Naive thymus-derived CD4-positive, alpha-beta T cell (primary cell): ENCODE measurements around the gene OR51I1. TPM values are rescaled to one million over a fixed set of nuclear protein-coding genes. Genes with fewer than 3 reads are reported as not detected.

Experiments
- ATAC-seq: fragments of 150-1000 bp; cut with Tn5 transposase; 2 replicates; pipeline ENCODE4 v1.10.0; 2021; ENCODE audit warnings: mild to moderate bottlenecking, moderate library complexity
- CTCF ChIA-PET: fragments of 350-600 bp; sonication (Branson Sonifier 250); formaldehyde crosslinking; loops from one replicate; lab custom pipeline; 2021; ENCODE audit warnings: antibody characterized with exemption; lab: Charles Lee
- POLR2A ChIA-PET: fragments of 350-600 bp; sonication (Branson Sonifier 250); formaldehyde crosslinking; loops from one replicate; lab custom pipeline; 2021; ENCODE audit warnings: antibody characterized with exemption, inconsistent platforms; lab: Charles Lee
- DNase-seq, 9 donors: peaks; one replicate each; pipeline versions ENCODE4 v3.0.0 to v3.0.0-alpha.2; 2020 to 2022; ENCODE audit warnings: mixed read lengths in 1 of 9
- H3K27ac ChIP-seq: one replicate; pipeline ENCODE4 v1.7.0; 2013; ENCODE audit warnings: mild to moderate bottlenecking, low read depth, low read length, moderate library complexity
- H3K27me3 ChIP-seq, 2 donors: one replicate each; pipeline ENCODE4 v1.7.0; 2013; ENCODE audit warnings: low read length in 2 of 2, mild to moderate bottlenecking in 2 of 2, moderate library complexity in 2 of 2; ENCODE audit not compliant: control insufficient read depth in 2 of 2, insufficient read depth in 2 of 2
- H3K36me3 ChIP-seq, 3 experiments: 1 replicate in 2 of 3; 2 replicates in 1 of 3; pipeline ENCODE4 v1.7.0; 2013; ENCODE audit warnings: low read length in 3 of 3, mild to moderate bottlenecking in 3 of 3, moderate library complexity in 1 of 3; ENCODE audit not compliant: insufficient read depth in 3 of 3, control insufficient read depth in 2 of 3
- H3K4me1 ChIP-seq, 2 donors: one replicate each; pipeline ENCODE4 v1.7.0; 2013; ENCODE audit warnings: low read length in 2 of 2, mild to moderate bottlenecking in 2 of 2, moderate library complexity in 1 of 2; ENCODE audit not compliant: control insufficient read depth in 2 of 2, insufficient read depth in 2 of 2
- H3K4me3 ChIP-seq: 2 replicates; pipeline ENCODE4 v1.7.0; 2013; ENCODE audit warnings: mild to moderate bottlenecking, low read length
- H3K9me3 ChIP-seq, 3 experiments: 1 replicate in 2 of 3; 2 replicates in 1 of 3; pipeline ENCODE4 v1.7.0; 2013; ENCODE audit warnings: low read length in 3 of 3; ENCODE audit not compliant: control insufficient read depth in 2 of 3
- H3K27ac Mint-ChIP-seq, 9 donors: one replicate each; pipeline ENCODE4 v1.8.0; 2020 to 2022; ENCODE audit warnings: mixed read lengths in 9 of 9, mild to moderate bottlenecking in 8 of 9, moderate library complexity in 5 of 9, inconsistent platforms in 2 of 9
- H3K27me3 Mint-ChIP-seq, 5 donors: one replicate each; pipeline ENCODE4 v1.8.0; 2021 to 2022; ENCODE audit warnings: mixed read lengths in 5 of 5, mild to moderate bottlenecking in 1 of 5
- H3K36me3 Mint-ChIP-seq, 5 donors: one replicate each; pipeline ENCODE4 v1.8.0; 2020 to 2022; ENCODE audit warnings: mixed read lengths in 5 of 5, mild to moderate bottlenecking in 3 of 5, inconsistent platforms in 1 of 5
- H3K4me1 Mint-ChIP-seq, 7 donors: one replicate each; pipeline ENCODE4 v1.8.0; 2020 to 2022; ENCODE audit warnings: mixed read lengths in 7 of 7, mild to moderate bottlenecking in 3 of 7, inconsistent platforms in 1 of 7
- H3K4me3 Mint-ChIP-seq, 10 donors: one replicate each; pipeline ENCODE4 v1.8.0; 2020 to 2022; ENCODE audit warnings: mild to moderate bottlenecking in 10 of 10, mixed read lengths in 10 of 10, moderate library complexity in 6 of 10, inconsistent platforms in 2 of 10
- H3K9me3 Mint-ChIP-seq, 11 donors: one replicate each; pipeline ENCODE4 v1.8.0; 2020 to 2022; ENCODE audit warnings: mixed read lengths in 11 of 11, mild to moderate bottlenecking in 4 of 11, inconsistent platforms in 1 of 11, moderate library complexity in 1 of 11
- intact Hi-C, 2 donors: fragments of 100-400 bp; cut with micrococcal nuclease; formaldehyde crosslinking; loops; one replicate each; pipeline ENCODE4 v1.15.1; 2023
- polyA plus RNA-seq, 2 donors: library from polyadenylated mRNA; unstranded; fragments of 300-500 nt; fragmentation: Illumina TruSeq; gene quantifications; one replicate each; pipeline ENCODE4 v1.2.3, GENCODE V29; 2021
- total RNA-seq, 6 experiments: library from RNA in 5 of 6; stranded (reverse) in 5 of 6; gene quantifications; 1 replicate in 5 of 6; 2 replicates in 1 of 6; pipeline ENCODE4 v1.2.3 and lab custom pipeline; 2021 to 2026

Gene OR51I1, protein sequence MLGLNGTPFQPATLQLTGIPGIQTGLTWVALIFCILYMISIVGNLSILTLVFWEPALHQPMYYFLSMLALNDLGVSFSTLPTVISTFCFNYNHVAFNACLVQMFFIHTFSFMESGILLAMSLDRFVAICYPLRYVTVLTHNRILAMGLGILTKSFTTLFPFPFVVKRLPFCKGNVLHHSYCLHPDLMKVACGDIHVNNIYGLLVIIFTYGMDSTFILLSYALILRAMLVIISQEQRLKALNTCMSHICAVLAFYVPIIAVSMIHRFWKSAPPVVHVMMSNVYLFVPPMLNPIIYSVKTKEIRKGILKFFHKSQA
- not detected for total RNA-seq
- not detected for polyA plus RNA-seq
- not detected for total RNA-seq (lab: John Stamatoyannopoulos, UW)

DNA sequence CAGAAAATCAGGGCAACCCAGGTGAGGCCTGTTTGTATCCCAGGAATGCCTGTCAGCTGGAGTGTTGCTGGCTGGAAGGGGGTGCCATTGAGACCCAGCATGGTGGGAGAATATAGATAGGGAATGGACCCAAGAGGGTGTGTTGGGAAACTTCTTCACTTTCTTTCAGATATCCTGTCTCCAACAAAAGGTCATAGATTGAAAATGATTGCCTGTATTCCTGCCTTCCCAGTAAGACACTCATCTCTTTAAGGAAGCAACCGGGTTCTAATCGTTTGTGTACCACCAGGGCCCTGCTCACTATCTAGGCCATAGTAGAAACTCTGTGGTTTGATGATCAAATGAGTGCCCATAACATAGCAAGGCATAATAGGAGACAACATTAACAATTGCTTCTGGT lies at the start of gene OR51I1:
TSS of gene OR51I1 (minus strand) at position 101 of the 400 bp plus-strand sequence. CDS start at position 101, 0 bp downstream.
- Mint-ChIP-seq H3K4me1 (no peaks in the 10 kb centered on the region), H3K36me3 (no peaks in the 10 kb centered on the region), H3K9me3 (peaks cover 0 to 4% (median 0%) of the 10 kb centered on the region in 11 donors), H3K27ac (no peak within 1 kb of the TSS), H3K27me3 (peaks cover 2 to 42% (median 32%) of the 10 kb centered on the region in 5 donors), H3K4me3 (no peak within 1 kb of the TSS)
- no peaks in the 10 kb centered on the region for H3K36me3 ChIP-seq
- H3K4me1 ChIP-seq: no peaks in the 10 kb centered on the region
- no peak within 1 kb of the TSS for H3K4me3 ChIP-seq
- H3K9me3 ChIP-seq: no peaks in the 10 kb centered on the region
- H3K27ac ChIP-seq: no peak within 1 kb of the TSS
- DNase-seq (no peak), ATAC-seq (no peak)
- POLR2A ChIA-PET: no interaction called here
- no peaks in the 10 kb centered on the region for H3K27me3 ChIP-seq
- CTCF ChIA-PET: no interaction called here
- intact Hi-C loops: no loop called here

DNA sequence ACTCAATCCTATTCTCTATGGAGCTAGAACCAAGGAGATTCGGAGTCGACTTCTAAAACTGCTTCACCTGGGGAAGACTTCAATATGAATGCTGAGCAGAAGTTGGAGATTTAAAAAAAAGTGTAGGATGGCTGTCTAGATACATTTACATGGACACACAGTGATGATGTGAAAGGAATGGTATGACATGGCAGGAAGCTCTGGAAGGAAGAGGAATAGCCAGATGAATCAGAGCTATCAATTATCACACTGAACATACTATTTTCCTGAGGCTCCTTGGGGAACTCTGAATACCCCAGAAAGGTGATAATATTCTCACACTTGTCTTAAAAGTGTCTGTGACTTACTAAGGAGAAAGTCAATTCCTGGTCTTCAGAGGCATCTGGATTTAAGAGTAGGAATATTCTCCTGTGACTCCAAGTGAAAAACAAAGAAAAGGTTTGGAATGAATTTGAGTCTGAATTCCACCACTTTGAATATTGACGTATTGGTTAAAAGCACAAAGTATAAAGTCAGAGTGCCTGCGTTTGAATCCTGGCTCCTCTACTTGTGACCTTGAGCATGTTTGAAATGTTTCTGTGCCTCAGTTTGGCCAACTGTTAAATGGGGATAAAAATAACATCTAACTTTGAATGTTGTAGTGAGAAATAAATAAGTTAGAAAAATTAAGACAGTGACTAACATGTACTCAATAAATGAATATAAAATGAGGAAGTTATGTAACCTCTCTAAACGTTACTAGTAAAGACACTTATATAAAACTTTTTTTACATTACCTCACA lies 48.5 kb upstream of the OR51I1 start:
- H3K4me3 Mint-ChIP-seq: no peak overlapping the region
- ATAC-seq: no peak
- no peaks in the 10 kb centered on the region for H3K36me3 Mint-ChIP-seq
- Histone ChIP-seq H3K4me1 (no peaks in the 10 kb centered on the region), H3K36me3 (no peaks in the 10 kb centered on the region), H3K27me3 (no peaks in the 10 kb centered on the region), H3K27ac (no peak overlapping the region), H3K9me3 (no peaks in the 10 kb centered on the region), H3K4me3 (no peak overlapping the region)
- intact Hi-C loops: no loop called here
- H3K9me3 Mint-ChIP-seq: peaks cover 0 to 3% (median 0%) of the 10 kb centered on the region in 11 donors
- no peaks in the 10 kb centered on the region for H3K4me1 Mint-ChIP-seq
- DNase-seq: no peak
- no peak overlapping the region for H3K27ac Mint-ChIP-seq
- H3K27me3 Mint-ChIP-seq: peaks cover 0 to 8% (median 5%) of the 10 kb centered on the region in 5 donors
- ChIA-PET POLR2A (no interaction called here), CTCF (no interaction called here)

DNA sequence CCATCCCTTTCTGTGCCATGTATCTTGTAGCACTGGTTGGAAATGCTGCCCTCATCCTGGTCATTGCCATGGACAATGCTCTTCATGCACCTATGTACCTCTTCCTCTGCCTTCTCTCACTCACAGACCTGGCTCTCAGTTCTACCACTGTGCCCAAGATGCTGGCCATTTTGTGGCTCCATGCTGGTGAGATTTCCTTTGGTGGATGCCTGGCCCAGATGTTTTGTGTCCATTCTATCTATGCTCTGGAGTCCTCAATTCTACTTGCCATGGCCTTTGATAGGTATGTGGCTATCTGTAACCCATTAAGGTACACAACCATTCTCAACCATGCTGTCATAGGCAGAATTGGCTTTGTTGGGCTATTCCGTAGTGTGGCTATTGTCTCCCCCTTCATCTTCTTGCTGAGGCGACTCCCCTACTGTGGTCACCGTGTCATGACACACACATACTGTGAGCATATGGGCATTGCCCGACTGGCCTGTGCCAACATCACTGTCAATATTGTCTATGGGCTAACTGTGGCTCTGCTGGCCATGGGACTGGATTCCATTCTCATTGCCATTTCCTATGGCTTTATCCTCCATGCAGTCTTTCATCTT lies 47.6 kb upstream of the OR51I1 start:
- ATAC-seq (no peak), DNase-seq (no peak)
- intact Hi-C loops: no loop called here
- H3K9me3 Mint-ChIP-seq: peaks cover 0 to 3% (median 0%) of the 10 kb centered on the region in 11 donors
- H3K27ac Mint-ChIP-seq: no peak overlapping the region
- no peak overlapping the region for H3K27ac ChIP-seq
- H3K4me3 ChIP-seq: no peak overlapping the region
- no peaks in the 10 kb centered on the region for H3K36me3 Mint-ChIP-seq
- H3K4me3 Mint-ChIP-seq: no peak overlapping the region
- ChIA-PET CTCF (no interaction called here), POLR2A (no interaction called here)
- no peaks in the 10 kb centered on the region for H3K27me3 ChIP-seq
- H3K4me1 Mint-ChIP-seq: no peaks in the 10 kb centered on the region
- no peaks in the 10 kb centered on the region for H3K36me3 ChIP-seq
- peaks cover 0 to 8% (median 5%) of the 10 kb centered on the region in 5 donors for H3K27me3 Mint-ChIP-seq
- no peaks in the 10 kb centered on the region for H3K9me3 ChIP-seq
- H3K4me1 ChIP-seq: no peaks in the 10 kb centered on the region

DNA sequence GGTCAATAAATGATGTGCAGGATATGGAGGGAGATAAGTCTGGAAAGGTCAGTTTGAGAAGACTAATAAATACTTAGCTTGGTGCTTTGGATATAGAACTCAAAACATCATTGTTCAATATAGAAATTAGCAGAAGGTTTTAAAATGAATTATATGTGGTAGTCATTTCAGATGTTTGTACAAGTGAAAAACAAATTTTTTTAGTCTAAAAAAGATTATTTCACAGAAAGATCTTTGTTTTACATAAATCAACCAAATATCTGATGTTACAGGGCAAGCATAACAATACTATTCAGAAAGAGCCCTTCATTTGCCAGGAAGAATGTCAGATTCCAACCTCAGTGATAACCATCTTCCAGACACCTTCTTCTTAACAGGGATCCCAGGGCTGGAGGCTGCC lies 47.1 kb upstream of the OR51I1 start, which contains the start of gene OR52D1:
TSS of gene OR52D1 (plus strand) at position 301 of the 400 bp plus-strand sequence. CDS start at position 323, 22 bp downstream.
- peaks cover 0 to 4% (median 0%) of the 10 kb centered on the region in 11 donors for H3K9me3 Mint-ChIP-seq

DNA sequence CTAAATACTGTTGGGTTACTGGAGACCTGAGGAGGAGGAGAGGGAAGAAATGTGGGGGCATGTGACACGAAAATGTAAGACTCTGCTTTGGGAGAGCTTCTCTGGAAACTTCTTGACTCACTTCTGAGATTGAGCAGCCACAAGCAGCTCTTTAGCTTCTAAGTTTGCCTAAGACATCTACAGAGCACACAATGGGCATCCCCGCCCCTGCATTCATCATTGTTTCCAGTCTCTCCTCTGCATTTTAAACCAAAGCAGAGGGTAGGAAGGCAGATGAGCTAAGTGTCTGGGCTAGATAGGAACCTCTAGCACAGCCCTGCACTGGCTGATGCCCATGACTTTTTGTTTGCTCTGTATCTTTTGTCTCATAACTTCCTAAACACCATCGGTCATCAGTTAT lies 45.1 kb upstream of the OR51I1 start:
- no peak for DNase-seq
- no peak for ATAC-seq
- no peaks in the 10 kb centered on the region for H3K36me3 Mint-ChIP-seq
- no peak overlapping the region for H3K4me3 ChIP-seq
- intact Hi-C loops: no loop called here
- no peaks in the 10 kb centered on the region for H3K36me3 ChIP-seq
- no peaks in the 10 kb centered on the region for H3K9me3 ChIP-seq
- peaks cover 0 to 8% (median 3%) of the 10 kb centered on the region in 5 donors for H3K27me3 Mint-ChIP-seq
- H3K4me1 ChIP-seq: no peaks in the 10 kb centered on the region
- ChIA-PET CTCF (no interaction called here), POLR2A (no interaction called here)
- no peak overlapping the region for H3K27ac ChIP-seq
- H3K27ac Mint-ChIP-seq: no peak overlapping the region
- H3K4me1 Mint-ChIP-seq: no peaks in the 10 kb centered on the region
- no peaks in the 10 kb centered on the region for H3K27me3 ChIP-seq
- H3K4me3 Mint-ChIP-seq: no peak overlapping the region
- H3K9me3 Mint-ChIP-seq: peaks cover 0 to 4% (median 0%) of the 10 kb centered on the region in 11 donors

More for the DNA sequence above, 47.1 kb upstream of the OR51I1 start, which contains the start of gene OR52D1:
- intact Hi-C loops: no loop called here
- Histone ChIP-seq H3K36me3 (no peaks in the 10 kb centered on the region), H3K4me1 (no peaks in the 10 kb centered on the region), H3K27ac (no peak within 1 kb of the TSS), H3K27me3 (no peaks in the 10 kb centered on the region), H3K9me3 (no peaks in the 10 kb centered on the region), H3K4me3 (no peak within 1 kb of the TSS)
- POLR2A ChIA-PET: no interaction called here
- ATAC-seq: no peak
- no peak for DNase-seq
- H3K36me3 Mint-ChIP-seq: no peaks in the 10 kb centered on the region
- H3K4me3 Mint-ChIP-seq: no peak within 1 kb of the TSS
- peaks cover 0 to 8% (median 5%) of the 10 kb centered on the region in 5 donors for H3K27me3 Mint-ChIP-seq
- CTCF ChIA-PET: no interaction called here
- H3K27ac Mint-ChIP-seq: no peak within 1 kb of the TSS
- H3K4me1 Mint-ChIP-seq: no peaks in the 10 kb centered on the region

DNA sequence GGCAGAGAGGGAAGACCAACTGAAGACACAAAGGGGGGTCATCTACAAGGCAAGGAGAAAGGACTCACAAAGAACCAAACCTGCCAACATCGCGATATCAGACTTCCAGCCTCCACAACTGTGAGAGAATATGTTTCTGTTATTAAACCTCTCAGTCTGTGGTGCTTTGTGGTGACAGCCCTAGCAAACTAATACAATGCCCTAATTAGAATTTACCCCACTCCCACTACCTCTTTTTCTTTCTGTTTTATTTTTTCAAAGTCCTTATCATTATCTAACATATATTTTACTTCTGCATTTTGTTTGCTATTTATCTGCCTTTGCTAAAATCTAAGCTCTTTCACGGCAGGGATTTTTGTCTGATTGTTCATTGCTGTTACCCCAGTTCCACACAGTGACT lies 44.7 kb upstream of the OR51I1 start:
- Histone ChIP-seq H3K27me3 (no peaks in the 10 kb centered on the region), H3K9me3 (no peaks in the 10 kb centered on the region), H3K36me3 (no peaks in the 10 kb centered on the region), H3K4me3 (no peak overlapping the region), H3K27ac (no peak overlapping the region), H3K4me1 (no peaks in the 10 kb centered on the region)
- Mint-ChIP-seq H3K36me3 (no peaks in the 10 kb centered on the region), H3K27me3 (peaks cover 0 to 5% (median 3%) of the 10 kb centered on the region in 5 donors), H3K4me1 (no peaks in the 10 kb centered on the region), H3K4me3 (no peak overlapping the region), H3K27ac (peak overlapping the region in 1 of 9 donors; percentile 7), H3K9me3 (peaks cover 0 to 4% (median 0%) of the 10 kb centered on the region in 11 donors)
- POLR2A ChIA-PET: no interaction called here
- intact Hi-C loops: no loop called here
- DNase-seq (no peak), ATAC-seq (no peak)
- CTCF ChIA-PET: no interaction called here
